DMS 273 (cell line): ENCODE data around the gene LHX5.

Source experiments
- DNase-seq: peaks from one replicate; lab custom pipeline; 2025; ENCODE audit not compliant: unreplicated experiment; lab: John Stamatoyannopoulos, UW

The LHX5 gene

GRCh38 chr12:113478351-113479011, 6.8 kb upstream of the LHX5 start:
- no peak for DNase-seq

GRCh38 chr12:113477842-113478215, 6.2 kb upstream of the LHX5 start:
- no peak for DNase-seq

- no peak for DNase-seq
Observed at GRCh38 chr12:113477171-113477841, 5.6 kb upstream of the LHX5 start.

- no peak for DNase-seq
Observed at GRCh38 chr12:113476176-113476986, 4.7 kb upstream of the LHX5 start.

DNA sequence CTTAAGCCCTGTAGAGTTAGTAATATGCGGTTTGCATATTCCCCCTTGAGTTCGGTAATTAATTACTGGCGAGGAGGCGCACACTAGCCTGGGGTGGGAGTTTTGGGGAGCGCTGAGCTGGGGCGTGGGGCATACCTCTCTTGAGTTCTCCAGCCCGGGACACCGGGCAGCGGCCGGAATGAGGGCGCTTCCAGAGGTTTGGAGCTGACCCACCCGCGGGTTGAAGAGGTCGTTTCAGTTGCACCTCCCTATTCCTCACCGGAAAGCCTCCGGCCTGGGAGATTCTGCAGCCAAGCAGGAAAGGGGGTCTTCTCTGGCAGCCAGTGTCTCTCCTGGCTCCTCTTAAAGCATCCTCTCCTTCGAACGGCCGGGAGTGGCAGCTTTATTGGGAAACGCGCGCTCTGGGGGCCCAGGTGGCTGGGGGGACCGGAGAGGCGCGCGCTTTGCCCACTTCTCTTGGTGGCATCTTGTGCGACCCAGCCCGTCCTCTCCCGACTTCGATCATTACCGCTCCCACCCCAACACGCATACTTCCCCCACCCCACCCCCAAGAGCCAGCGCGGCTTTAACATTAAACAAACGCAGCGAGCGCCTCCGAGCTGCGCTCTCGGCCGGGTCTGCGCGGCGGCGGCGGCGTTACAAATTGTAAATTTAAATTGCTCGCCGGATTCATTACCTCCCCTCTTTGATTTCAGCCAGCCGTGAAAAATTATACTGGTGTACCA, 3.9 kb upstream of the LHX5 start:
- no peak for DNase-seq

DNA sequence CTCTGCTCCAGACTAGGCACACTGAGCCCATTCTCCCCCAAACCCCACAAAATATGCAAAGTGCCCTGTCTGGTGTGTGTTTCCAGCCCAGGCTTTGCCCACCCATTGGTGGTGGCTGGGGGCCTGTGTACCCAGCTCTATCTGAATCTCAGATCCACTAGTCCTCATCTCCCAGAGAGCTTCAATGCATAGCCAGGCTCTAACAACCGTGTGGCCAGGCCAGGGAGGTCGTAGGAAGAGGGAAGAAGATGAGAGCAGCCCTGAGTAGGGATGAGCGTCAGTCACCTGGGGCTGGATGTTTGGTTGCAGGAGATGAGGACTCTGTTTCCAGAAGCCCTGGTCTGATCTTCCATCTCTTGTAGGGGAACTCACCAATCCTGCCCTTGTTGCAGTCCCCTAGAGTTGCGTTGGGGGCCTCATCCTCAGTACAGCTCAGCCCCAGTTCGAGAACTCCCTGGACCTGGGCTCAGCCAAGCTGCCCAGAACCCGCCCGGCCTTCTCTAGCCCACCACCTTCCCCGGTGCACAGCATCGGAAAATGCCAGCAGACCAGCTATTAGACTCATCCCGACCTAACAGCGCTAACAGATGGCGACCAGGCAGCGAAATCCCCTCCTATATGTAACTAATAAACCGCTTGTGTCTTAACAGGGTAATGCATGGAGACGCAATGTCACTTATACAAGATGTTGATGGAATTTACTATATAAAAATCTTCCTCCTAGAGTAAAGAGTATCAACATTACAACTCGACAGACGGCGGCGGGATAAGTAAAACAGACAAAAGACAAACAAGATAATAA, 3.2 kb upstream of the LHX5 start:
- no peak for DNase-seq

- peak; percentile 16 for DNase-seq
Observed at GRCh38 chr12:113473942-113474341, 2.3 kb upstream of the LHX5 start.

- no peak for DNase-seq
Observed at GRCh38 chr12:113473400-113473799, 1.7 kb upstream of the LHX5 start.

- DNase-seq = no peak
Observed at GRCh38 chr12:113472191-113473121, 785 bp upstream of the LHX5 start.

DNA sequence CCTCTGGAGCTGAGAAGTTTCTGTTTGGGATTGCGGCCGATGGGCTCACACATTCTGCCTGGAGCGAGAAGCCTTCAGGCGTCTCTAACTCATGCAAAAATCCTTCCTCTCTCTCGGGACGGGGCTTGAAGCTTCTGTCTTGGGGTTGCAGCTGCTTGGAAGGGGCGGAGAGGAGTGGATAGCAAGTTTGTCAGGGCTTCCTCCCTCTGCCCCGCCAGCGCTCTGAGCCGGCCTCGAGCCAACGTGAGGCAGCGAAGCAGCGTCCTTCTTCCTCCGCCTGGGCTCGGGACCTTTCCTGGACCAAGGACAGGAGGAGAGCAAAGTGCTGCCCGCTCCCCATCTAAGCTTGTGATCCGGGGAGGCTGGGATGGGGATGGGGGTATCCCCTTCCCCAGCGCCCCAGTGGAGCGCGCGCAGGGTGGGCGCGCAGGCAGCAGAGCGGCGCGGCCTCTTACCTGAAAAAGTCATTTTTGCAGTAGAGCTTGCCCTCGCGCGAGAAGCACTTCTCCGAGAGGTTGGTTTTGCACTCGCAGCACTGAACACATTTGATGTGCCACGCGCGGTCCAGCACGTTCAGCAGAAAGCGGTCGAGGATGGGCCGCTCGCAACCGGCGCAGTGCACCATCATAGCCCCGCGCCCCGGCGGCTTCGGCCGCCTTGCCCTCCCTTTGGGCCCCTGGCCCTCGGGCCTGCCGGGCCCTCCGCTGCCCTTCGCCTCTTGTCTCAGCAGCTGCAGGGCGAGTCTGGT, 626 bp downstream of the LHX5 start:
- peak; percentile 15 for DNase-seq

DNA sequence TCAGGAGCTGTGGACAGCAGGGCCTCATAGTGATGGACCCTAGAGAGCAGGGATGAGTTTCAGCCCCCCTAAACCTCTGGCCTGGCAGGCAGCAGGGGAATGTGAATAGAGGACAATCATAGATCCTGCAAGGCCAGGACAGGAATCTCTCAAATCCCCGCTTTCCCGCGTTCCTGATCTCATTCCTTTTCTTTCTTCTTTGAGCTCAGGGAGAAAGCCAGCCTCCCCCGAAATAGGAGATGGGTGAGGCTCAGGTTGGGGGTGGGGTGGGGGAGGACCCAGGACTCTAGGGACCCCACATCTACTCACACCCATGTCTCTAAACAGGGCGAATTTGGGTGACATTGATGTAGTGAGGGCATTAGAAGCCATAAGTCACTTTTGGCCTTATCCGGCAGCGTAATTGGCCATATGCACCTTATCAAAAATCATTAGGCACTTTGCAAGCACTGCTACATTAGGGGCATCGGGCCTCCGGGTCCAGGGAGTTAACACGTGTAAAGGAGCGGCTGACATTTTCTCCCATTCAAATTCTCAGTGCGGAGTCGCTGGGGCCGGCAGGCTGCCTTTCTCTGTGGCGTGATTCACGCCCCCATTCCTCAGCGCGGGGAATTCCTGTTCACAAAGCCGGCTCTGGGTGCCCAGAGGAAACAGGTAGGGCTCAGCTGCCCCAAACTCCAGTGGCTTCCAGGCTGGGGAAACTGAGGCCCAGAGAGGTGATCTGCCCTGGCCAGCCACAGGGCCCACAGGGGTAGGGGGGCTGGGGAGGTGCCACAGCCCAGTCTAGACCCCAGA, 1.5 kb downstream of the LHX5 start:
- DNase-seq = no peak

GRCh38 chr12:113469224-113469948, 2.3 kb downstream of the LHX5 start:
- no peak for DNase-seq

GRCh38 chr12:113468365-113469223, 3.1 kb downstream of the LHX5 start:
- no peak for DNase-seq

GRCh38 chr12:113467502-113468364, 3.9 kb downstream of the LHX5 start:
- no peak for DNase-seq

GRCh38 chr12:113467142-113467501, 4.5 kb downstream of the LHX5 start:
- no peak for DNase-seq
